Measurements from ENCODE around the gene EIF3I.

Gene EIF3I

GRCh38 chr1:32221980-32222755, at the start of gene EIF3I, which contains the start of gene TMEM234:
TSS of gene EIF3I (plus strand) at chr1:32222407. CDS start at chr1:32222442, 35 bp downstream.
TSS of gene TMEM234 (minus strand) at chr1:32222353. CDS start at chr1:32222322, 31 bp downstream.
- TF ChIP-seq CTCF (IDR thresholded peaks at IDR 0.05; ENCODE audit: low read depth, low read length) = no peak
- peak within 1 kb of the TSS; percentile 83 for H3K4me3 ChIP-seq (ENCODE audit: low read depth, low read length)

GRCh38 chr1:32172621-32173245, 49.5 kb upstream of the EIF3I start:
- TF ChIP-seq CTCF (IDR thresholded peaks at IDR 0.05; ENCODE audit: low read depth, low read length) = no peak
- no peak overlapping the region for H3K4me3 ChIP-seq (ENCODE audit: low read depth, low read length)

- no peak for TF ChIP-seq CTCF (IDR thresholded peaks at IDR 0.05; ENCODE audit: low read depth, low read length)
- no peak overlapping the region for H3K4me3 ChIP-seq (ENCODE audit: low read depth, low read length)
These were observed 43.6 kb upstream of the EIF3I start for GRCh38 chr1:32178380-32179192.

GRCh38 chr1:32179193-32179442, 43.1 kb upstream of the EIF3I start:
- H3K4me3 ChIP-seq (ENCODE audit: low read depth, low read length) = peak overlapping the region; percentile 77
- TF ChIP-seq CTCF (IDR thresholded peaks at IDR 0.05; ENCODE audit: low read depth, low read length) = no peak

GRCh38 chr1:32179443-32180185, 42.6 kb upstream of the EIF3I start, which contains the start of gene TXLNA:
TSS of gene TXLNA (plus strand) at chr1:32179675. CDS start at chr1:32180346, 671 bp downstream.
- TF ChIP-seq CTCF (IDR thresholded peaks at IDR 0.05; ENCODE audit: low read depth, low read length) = no peak
- H3K4me3 ChIP-seq (ENCODE audit: low read depth, low read length) = peak within 1 kb of the TSS; percentile 77

GRCh38 chr1:32180186-32181060, 41.8 kb upstream of the EIF3I start:
- peak overlapping the region; percentile 77 for H3K4me3 ChIP-seq (ENCODE audit: low read depth, low read length)
- no peak for TF ChIP-seq CTCF (IDR thresholded peaks at IDR 0.05; ENCODE audit: low read depth, low read length)
